SK-N-SH (cell line): ENCODE results near the gene IZUMO1.

Source experiments
- GATA2 ChIP-seq: sonication (generic); formaldehyde crosslinking; IDR thresholded peaks from 2 replicates; pipeline ENCODE4 v1.5.0; 2020; ENCODE audit warnings: mild to moderate bottlenecking, missing genetic modification reagents
- POLR2AphosphoS5 ChIP-seq: IDR thresholded peaks from 2 replicates; pipeline ENCODE4 v1.6.1; 2012; ENCODE audit warnings: low read depth, low read length
- RAD21 ChIP-seq: IDR thresholded peaks from 2 replicates; pipeline ENCODE4 v1.6.1; 2012; ENCODE audit warnings: mild to moderate bottlenecking, low read length
- SIN3A ChIP-seq: IDR thresholded peaks from 2 replicates; pipeline ENCODE4 v1.6.1; 2012; ENCODE audit warnings: low read depth, mild to moderate bottlenecking, low read length, moderate library complexity, borderline replicate concordance
- TF ChIP-seq, protein P1 (sequence below): fragments of 200-600 bp; sonication (generic); IDR thresholded peaks from 2 replicates; pipeline ENCODE4 v1.6.1; 2017; ENCODE audit warnings: antibody characterized with exemption, mild to moderate bottlenecking, moderate library complexity

DNA sequence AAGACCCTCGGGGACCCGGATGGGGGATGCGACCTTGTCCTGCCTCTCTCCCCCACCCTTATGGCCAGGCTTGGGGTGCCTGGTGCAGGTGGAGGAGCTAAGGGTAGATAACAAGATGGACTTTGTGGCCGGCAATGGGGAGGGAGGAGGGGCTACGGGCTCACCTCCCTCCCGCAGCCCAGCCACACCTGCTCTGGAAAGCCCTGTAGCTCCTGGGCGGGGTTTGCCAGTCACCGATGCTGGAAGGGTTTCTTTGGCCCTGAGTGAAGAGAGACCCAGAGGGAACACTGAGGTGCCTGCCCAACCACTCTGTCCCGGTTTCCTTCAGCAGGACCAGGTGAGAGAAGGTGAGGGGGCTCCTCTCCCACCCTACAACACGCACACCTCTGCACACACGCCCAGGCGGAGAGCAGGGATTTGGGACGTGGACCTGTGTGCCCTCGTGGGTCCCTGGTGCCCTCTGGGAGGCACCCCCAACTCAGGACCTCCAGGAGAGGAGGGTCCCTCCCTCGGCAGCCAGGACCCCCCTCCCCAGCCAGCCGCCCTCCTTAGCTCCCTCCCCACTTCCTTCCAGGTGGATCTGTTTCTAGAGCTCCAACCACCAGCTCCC, 50.9 kb downstream of the IZUMO1 start, which contains the start of gene FUT2:
- TF ChIP-seq, protein P1, sequence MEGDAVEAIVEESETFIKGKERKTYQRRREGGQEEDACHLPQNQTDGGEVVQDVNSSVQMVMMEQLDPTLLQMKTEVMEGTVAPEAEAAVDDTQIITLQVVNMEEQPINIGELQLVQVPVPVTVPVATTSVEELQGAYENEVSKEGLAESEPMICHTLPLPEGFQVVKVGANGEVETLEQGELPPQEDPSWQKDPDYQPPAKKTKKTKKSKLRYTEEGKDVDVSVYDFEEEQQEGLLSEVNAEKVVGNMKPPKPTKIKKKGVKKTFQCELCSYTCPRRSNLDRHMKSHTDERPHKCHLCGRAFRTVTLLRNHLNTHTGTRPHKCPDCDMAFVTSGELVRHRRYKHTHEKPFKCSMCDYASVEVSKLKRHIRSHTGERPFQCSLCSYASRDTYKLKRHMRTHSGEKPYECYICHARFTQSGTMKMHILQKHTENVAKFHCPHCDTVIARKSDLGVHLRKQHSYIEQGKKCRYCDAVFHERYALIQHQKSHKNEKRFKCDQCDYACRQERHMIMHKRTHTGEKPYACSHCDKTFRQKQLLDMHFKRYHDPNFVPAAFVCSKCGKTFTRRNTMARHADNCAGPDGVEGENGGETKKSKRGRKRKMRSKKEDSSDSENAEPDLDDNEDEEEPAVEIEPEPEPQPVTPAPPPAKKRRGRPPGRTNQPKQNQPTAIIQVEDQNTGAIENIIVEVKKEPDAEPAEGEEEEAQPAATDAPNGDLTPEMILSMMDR, result no peak
- no peak for TF ChIP-seq POLR2AphosphoS5
- no peak for TF ChIP-seq GATA2
- no peak for TF ChIP-seq SIN3A
- TF ChIP-seq RAD21, result no peak
